Activated CD8-positive, alpha-beta memory T cell treated with anti-CD3 and anti-CD28 coated beads, Interleukin-2, amount 50 U/mL, for 1 hour (primary cell): Measurements from ENCODE around the gene GPR87.

Experiments used
- DNase-seq: peaks from one replicate; pipeline ENCODE4 v3.0.0-alpha.2; 2020; ENCODE audit errors: extremely low read depth

GPR87 gene

DNA sequence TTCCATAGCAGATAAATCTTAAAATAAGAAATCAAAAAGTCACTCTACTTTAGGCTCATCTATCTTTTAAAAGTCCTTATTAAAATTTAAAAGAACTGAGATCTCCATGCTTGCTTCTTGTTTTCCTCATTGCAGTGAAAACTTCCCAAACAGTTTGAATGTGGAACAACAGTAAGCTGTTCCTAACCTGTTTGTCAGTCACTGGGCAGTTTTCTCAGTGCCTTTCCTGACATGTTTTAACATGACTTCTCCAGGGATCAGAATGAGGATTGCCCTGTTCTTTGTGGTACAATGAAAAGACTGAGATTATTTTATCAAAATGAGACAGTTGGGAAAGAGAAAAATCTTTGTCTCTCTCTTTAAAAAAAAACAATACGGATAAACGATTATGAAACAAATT is 774 bp downstream of the GPR87 start:
- no peak for DNase-seq

DNA sequence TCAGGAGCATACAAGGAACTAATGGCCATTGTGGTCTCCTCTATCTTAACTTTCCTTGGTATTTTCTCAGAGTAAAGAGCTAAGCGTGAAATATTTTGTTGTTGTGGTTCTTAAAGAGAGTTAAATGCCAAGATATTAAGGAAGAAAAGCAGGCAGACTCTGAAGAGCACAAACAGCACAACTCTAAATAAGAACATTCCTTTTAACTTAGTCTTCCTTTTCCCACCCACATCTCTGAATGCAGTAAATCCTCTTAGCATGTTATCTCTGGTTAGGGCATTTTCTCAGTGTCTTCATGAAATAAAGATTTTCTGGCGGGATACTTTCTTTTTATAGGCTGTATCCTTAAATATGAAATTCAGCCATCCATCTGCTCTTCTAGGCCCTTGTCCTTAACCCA is 1.5 kb downstream of the GPR87 start:
- no peak for DNase-seq

DNA sequence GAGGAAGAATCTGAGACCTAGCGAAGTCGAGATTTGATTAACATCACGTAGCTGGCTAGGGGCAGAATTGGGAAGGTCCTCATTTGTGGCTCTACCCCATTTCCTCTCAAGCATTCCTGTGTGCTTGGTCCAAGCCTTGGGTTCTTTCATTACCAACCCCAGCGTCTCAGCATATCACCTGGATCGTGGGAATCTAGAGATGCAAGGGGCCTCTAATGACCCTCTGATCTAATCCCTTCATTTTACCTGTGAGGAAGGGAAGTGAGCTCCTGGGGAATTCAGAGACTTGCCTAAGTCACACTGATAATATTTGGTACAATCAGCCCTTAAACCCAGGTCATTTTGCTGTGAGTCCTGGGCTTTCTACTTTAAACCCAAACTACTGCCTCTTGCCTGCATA is 2.0 kb downstream of the GPR87 start:
- DNase-seq, result no peak

DNA sequence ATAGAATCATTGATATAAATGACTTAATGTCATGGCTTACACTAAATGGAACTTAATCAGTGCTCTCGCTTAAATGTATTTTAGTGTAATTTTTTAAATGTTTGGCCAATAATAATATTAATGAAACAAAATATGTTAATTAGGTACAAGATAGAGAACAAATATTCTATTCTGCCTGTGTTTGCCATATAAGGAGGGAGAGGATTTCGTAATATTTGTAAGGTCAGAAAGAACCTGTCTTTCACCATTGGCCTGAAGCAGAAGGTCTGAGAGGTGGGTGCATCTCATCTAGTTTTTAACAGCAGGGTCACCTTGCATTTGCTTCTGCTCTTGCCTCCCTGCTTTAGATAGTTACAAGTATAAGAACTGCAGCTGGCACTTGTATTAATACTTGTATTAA is 2.5 kb downstream of the GPR87 start:
- DNase-seq, result no peak

DNA sequence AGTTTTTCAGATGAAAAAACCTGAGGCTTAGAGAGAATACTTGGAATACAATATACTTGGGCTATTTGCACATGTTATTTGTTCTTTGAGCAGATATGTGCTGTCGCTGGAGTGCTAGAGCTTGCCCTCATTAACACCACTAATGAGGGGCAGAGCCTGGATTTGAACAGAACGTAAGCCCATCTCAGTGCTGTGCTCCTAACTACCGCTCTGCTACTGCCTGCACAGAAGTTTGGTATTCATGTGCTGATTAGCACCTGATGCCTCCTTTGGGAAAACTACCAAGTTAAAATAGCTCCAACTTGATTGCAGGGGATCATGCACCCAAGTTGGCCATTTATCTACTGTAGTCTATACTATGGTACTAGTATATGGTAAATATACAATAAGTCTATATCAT is 3.6 kb downstream of the GPR87 start:
- DNase-seq, result no peak

DNA sequence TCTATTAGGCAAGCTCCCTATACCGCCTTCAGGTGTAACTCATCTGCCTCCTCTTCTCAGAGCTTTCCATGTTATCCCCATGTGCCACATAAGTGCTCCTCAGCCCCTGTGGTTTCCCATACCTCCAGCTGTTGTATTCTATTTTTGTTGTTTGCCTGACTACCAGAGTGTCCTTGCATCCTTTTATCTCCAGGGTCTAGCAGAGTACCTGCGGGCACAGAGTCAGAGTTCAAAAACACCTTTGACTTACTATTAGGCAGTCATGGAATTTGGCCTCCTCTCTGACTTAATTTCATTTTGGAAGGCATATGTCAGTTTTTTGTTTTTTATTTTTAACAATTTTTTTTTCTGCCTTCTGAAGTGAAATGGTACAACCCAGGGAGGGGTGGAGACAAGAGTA is 7.1 kb downstream of the GPR87 start:
- no peak for DNase-seq

DNA sequence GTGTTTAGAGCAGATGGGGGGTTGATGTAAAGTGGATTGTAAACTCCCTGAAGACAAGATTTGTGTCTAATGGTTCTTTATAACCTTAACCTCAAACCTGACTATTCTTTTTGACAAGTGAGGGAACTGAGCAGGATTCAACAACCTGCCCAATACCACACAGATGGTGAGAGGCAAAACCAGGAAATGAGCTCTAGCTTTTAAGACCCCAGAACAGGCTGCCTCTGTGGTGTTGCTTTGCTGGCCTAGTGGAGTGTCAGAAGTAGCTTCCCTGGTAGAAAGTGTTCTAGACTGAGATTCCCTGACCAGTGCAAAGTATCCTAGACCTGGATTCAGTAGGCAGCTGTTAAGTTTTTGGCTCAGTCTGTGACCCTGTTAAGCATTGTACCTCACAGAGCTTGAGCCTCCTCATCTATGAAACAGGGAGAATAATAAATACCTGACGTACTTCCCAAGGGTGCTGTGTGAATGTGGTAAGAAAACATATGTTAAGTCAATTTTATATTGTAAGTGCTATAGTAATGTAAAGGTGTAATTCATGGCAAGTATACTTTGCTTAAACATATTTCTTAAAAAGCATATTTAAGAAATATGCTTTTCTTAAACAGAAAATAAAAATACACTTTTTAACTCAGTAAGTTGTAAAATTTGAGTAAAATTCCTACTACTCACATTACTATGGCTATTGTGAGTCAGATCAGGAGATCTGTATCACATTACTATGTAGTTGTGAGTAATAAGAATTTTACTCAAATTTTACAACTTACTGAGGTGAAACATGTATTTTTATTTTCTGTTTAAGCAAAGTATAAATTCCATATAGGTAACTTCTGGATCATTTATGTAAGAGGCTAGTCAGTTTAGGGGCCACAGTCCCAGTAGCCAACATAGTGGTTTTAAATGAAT is 8.8 kb downstream of the GPR87 start:
- no peak for DNase-seq

DNA sequence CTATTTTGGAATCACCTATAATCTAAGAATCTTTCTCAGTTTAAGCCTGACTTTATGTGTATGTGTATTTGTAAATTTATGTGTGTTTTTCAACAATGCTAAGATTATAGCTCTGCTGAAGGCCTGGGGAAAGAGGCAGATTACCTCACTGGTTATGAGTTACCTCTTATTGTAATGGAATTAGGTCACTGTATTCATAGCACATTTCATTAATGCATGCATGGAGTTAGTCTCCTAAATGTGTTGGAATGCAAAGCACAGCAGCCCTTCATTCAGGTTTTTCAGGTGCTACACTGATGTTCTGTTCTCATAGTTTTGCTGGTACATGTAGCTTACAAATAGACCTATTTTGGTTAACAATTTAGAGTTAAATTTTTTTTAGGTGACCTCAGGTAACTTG is 9.5 kb downstream of the GPR87 start:
- no peak for DNase-seq

DNA sequence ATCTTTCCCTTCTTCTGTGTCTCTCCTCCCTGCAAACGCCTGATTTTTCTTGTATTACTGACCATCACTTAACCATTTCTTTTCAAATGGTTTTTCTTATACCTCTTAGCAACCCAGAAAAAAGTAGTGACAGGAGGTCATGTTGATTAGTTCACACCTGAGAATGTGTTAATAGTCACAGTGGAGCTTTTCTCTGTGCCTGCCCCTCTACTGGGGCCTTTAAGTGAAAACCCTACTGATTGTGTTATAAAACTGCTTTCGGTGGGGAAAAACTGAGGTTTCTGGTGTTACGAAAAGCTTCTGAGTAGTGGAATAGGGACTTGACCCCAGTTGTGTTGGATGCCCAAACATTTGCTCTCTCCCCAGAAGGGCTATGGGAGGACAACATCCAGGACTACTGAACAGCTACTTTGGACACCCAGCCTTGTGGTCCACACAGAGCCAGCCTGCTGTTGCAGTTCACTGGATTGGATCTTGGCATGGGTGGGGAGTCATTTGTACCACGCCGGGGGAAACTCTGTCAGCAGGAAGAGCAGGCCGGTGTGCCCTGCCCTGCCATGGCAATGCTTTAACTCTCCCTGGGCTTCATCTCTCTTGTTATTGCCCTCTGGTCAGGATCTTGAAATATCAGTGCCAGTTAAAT is 10.3 kb downstream of the GPR87 start:
- no peak for DNase-seq

DNA sequence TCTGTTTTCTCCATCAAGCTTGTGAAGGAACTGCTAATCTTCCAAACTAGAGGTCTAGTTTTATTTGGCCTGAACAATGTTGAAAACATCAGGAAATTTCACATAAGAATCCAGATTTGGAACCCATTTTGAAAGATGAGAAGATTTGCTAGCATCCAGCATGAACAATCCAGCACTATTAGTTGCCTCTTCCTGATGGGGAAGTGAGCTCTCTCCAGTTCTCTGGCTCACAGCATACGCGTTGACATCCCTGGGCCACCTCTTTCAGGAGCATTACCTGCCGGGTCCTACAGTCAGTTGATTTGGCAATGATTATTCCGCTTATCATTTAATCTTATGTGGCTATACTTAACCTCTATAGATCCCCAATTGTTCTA is 10.9 kb downstream of the GPR87 start:
- no peak for DNase-seq

DNA sequence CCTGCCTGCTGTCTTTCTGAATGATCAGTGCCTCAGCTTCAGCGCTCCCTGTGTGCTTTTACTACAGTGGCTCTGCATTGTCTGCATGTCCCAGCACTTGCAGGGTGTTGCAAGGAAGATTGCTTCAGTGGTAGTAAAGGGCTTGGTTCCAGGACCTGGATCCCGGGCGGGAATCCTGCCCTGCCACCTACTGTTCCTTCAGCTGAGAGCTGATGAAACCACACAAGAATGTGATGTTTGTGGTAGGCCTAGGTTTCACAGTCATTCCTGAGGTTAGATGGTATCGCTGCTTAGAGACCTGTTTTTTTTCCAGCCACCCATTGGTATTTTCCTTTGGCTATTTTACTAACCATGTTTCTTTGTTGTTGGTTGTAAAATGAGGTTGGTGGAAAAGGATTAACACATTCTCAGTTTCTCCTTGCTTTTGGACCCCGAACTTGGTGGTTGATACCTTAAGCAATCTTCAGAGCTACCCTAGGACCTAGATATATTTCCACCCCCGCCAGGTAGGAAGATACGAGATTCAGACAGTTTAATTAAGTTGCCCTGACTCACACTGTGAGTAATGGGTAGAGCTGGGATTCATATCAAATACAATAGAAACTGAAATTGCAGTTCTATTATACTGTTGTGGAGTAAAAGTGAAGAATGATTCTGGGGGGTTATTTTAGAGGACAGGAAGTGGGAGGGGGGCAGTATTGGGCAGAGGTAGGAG is 11.4 kb downstream of the GPR87 start:
- no peak for DNase-seq

DNA sequence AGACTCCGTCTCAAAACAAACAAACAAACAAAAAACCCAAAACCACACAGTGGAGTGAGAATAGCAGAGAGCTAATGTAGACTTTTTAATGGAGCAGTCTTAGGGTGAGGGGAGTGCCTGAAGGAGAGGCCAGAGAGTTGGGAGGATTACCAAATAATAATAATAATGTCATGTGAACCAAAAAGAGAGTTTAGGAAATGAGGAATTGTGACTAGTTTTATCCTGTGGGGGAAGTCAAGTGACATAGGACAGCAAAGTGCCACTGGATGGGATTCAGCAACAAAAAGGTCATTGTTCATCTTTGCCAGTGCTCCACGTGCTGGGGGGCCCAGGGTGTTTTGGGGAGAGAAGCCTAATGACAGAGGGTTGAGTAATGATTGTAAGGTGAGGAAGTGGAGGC is 12.9 kb downstream of the GPR87 start:
- DNase-seq, result no peak

DNA sequence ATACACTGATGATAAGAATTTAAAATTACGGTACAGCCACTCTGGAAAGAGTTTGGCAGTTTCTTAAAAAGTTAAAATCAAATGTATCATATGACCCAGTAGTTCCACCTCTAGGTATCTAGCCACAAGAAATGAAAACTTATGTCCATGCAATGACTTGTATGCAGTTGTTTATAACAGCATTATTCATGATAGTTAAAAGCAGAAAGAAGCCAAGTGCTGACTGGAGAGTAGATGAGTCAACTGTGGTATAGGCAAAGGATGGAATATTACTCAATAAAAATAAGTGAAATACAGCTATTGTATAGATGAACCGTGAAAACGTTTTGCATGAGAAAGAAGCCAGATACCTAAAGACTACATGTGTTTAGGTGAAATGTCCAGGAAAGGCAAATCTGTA is 14.8 kb downstream of the GPR87 start:
- DNase-seq, result no peak

DNA sequence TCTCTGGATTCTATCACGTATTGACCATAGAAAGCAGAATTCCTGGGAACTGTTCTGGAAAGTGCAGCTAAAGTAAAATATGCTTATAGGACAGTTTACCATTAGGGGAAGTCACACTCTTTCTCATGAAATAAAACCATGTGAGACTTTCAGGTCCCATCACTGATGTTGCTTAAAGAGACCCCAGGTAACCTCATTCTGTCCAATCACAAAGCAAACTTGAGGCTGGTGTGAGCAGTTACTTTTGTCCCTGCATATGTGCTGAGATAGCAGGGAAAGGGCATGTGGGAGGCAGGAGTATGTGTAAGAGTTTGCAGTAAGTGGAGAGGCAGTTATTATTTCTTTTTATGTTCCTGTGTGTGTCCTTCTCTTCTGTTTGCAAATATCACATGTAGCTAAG is 16.1 kb downstream of the GPR87 start:
- DNase-seq, result no peak

DNA sequence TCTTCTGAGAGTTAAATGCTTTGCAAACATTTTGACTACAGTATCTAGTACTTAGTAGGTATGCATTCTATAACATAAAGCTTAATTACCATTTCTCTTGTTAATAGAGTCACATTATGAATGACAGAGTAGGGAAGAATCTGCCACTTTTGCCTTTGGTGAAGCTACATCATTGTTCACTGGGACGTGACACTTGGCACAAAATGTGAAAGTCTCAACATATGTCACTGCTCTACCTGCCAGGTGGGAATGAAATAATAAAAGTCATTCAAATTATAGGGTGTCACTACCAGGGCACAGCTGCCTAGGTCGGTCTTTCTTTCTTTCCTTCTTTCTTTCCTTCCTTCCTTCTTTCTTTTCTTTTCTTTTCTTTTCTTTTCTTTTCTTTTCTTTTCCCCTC is 17.6 kb downstream of the GPR87 start:
- no peak for DNase-seq

DNA sequence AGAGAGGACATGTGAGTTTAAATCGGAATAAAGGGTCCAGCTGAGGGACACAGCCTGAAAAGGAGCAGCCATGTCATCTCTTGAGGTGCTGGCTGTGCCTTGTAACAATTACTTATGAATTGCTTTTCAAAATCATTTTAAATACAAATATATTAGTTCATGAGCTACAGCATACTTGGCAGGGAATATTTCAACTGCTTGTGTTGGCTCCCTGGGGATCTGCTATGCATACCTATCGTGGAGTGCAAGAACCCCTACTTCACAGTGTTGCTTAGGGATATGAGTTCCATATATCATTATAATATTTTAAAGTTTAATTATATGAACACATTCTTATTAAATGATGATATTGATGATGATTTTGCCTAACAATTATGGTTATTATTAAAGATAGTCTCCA is 19.2 kb downstream of the GPR87 start:
- DNase-seq, result no peak

DNA sequence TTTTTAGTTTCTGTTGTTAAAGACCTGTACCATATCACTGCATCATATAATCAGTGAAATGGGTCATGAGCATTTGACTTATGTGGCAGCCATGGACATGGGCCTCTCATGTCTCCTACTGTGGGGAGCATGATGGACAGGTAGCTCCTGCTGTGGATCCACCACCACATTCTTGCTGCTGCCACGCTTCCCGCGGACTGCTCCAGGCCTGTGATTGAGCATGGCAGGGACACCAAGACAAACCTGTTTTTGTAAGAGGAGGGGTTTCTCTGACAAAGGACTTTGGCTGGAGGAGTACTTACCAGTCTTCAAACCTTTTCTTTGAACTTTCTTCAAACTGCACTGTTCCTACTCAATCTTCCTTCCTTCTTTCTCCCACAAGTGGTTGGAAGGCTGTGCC is 20.4 kb downstream of the GPR87 start:
- no peak for DNase-seq

DNA sequence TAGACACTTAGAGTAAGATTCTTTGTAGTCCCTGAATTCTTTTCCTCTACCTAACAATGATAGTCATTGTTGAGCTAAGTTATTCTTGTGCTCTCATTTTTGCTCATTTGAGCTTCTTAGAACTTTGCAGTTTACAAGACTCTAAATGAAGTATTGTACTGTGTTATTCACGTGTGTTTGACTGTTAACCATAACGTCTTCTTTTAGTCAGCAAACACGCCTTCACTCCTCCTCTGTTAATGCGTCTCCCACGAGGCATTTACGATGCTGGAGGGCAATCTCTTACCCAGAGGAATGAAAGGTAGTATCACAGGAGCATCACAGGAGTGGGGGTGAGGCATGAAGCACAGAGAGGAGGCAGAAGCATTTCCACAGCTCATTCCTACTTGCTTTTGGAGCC is 23.5 kb downstream of the GPR87 start:
- DNase-seq, result no peak

DNA sequence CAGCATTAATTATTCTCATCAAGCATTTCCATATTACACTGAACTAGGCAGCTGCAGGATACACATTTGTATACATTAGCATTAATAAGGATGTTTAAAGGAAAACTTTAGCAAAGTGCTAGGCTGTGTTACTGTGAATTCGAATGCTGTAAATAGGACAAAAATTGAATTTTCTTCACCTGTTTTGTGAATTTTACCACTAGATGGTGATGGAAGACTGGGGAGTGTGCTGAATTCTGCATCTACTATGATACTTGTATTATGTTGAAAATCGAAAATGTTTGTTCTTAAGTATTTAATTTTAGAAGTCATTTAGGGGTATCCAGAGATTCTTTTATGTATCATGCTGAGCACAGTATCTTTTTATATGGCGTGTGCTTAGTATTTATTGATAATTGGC is 25.9 kb downstream of the GPR87 start:
- no peak for DNase-seq

DNA sequence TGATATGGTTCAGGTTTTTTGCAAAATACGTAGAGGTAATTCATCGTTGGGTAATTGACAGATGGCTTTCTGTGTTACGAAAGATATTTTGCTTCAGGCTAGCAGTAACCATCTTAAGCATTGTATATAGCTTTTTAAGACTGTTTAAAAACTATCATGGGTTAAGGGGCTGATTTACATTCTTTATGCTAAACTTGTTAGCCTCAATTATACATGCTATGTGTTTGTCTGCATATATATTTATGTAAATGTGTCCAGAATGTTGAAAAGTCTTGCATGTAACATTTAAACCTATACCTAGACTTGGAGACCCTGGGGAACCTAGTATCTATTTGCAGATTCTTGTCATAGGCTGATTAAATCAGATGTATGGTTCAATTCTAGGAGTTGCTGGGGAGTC is 27.2 kb downstream of the GPR87 start:
- no peak for DNase-seq

DNA sequence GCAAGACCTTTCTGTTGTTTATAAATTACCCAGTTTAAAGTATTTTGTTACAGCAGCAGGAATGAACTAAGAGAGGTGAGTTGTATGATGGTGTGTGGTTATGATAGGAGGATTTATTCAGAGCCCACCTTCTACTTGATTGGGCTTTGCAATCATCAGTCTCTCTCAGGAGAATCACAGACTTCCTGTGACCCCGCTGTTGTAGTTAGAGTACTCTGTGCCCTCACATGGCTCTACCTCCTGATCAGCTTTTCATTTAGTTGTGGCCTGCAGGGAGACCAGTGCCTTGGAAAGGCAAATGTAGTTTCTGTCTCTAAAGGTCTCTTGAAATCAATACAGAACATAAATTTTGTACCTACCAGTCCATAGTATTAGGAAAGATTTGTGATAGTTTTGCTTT is 30.7 kb downstream of the GPR87 start:
- DNase-seq, result no peak

DNA sequence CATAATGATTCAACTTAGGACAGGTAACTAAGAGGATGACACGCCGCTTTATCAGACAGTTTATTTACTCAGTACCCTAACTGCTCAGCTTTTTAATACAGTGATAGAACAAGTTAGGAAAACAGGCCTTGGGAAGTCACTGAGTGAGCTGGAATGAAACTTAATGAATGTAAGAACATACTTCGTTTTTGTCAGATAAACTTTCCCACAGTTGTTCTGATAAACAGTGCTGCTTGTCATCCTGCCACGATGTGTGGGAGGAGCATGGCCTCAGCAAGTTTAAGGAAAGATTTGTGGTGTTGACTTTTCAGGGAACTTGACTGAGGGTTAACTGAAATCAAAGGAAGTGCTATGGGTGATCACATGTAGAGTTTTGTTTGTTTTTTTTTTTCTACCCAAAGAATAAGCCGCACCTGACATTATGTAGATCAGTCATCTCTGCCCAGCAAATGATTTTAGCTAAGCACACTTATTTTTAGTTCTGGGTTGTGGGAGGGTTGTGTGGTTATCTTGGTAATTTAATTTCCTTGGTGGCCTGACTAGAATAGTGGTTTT is 32.6 kb downstream of the GPR87 start:
- no peak for DNase-seq

DNA sequence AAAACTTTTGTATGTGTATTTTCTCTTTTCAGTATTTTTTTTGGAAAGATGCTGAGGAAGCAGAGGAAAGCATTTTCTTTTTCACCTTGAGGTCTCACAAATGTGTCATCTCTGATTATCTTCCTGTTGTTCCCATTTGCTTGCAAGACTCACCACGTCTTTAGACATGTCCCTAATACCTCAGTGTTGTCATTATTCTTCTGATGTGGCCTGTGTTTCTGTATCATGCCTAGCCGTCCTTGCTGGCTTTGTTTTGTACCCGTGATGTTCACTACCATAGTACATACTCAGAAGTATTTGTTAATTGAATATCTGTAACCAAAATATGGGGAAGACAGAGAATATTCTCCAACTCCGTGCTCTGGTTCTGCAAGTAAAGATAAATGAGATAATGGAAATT is 33.2 kb downstream of the GPR87 start:
- no peak for DNase-seq
